K562 treated with DMSO at 1 percent for 12 hours (cell line): ENCODE measurements around the gene KNTC1. TPM values are rescaled to one million over a fixed set of nuclear protein-coding genes. Genes with fewer than 3 reads are reported as not detected.

Source experiments
- total RNA-seq: library from RNA; unstranded; fragments of 300-600 nt; gene quantifications from 2 replicates; pipeline ENCODE4 v1.2.3, GENCODE V29; 2022; ENCODE audit not compliant: insufficient read depth

KNTC1 gene
- 19.5 and 61.7 TPM in 2 replicates for total RNA-seq

GRCh38 chr12:122526683-122527477 lies at the start of gene KNTC1, which contains the start of gene RSRC2:
Gene KNTC1, plus strand, starts transcription at chr12:122527249. Its CDS starts 2,815 bp downstream, at chr12:122530064.
Gene RSRC2, minus strand, starts transcription at chr12:122526936. Its CDS starts 83 bp downstream, at chr12:122526853.

DNA sequence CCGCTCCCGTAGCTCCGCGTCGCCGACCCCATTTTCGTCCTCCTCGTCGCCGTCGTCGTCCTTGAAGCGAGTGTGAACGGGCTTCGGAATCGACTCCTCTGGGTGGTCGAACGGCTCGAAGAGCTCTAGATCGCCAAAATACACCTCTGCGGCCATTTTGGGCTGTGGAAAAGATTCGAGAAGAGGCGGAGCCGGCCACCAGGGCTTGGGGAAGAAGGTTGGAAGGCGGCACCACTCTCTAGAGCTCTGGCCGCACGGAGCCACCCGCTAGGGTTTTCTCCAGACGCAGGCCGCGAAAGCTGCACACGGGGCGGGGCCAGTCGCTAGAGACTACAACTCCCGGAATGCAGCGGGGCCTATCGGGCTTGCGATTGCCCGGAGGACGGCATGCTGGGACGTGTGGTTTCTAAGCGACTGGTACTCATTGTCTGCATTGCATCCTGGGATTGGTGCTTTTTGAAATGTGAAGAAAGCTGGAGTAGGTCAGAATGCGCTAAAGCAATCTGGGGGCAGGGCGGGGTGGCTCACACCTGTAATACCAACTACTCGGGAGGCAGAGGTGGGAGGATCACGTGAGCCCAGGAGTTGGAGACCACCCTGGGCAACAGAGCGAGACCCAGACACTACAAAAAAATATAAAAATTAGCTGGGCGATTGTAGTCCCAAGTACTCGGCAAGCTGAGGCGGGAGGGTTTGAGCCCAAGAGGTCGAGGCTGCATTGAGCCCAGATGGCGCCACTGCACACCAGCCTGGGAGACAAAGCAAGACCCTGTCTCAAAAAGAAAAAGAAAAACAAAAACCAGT lies 26.2 kb upstream of the KNTC1 start, which contains the start of gene ZCCHC8:
Gene ZCCHC8 (minus strand): TSS at position 248 of the 804 bp plus-strand sequence. CDS start 92 bp downstream, at position 156.

Other genes with a start within 250 kb of the KNTC1 start
- gene CLIP1, start 104.6 kb upstream of the KNTC1 start, total RNA-seq: 15.0 and 46.8 TPM in 2 replicates
- gene ZCCHC8, start 26.3 kb upstream of the KNTC1 start, total RNA-seq: 17.5 and 33.2 TPM in 2 replicates
- gene RSRC2, start 313 bp upstream of the KNTC1 start, total RNA-seq: 29.3 and 47.9 TPM in 2 replicates
- not detected in 2 replicates for gene HCAR2, start 176.1 kb downstream of the KNTC1 start, total RNA-seq
- gene HCAR3, start 189.6 kb downstream of the KNTC1 start, total RNA-seq: not detected in 2 replicates
- gene HCAR1, start 203.6 kb downstream of the KNTC1 start, total RNA-seq: not detected in 2 replicates
- 29.3 and 48.4 TPM in 2 replicates for gene DENR, start 225.6 kb downstream of the KNTC1 start, total RNA-seq
- 0.22 and 1.2 TPM in 2 replicates for gene CCDC62, start 247.3 kb downstream of the KNTC1 start, total RNA-seq